Smooth muscle cell (in vitro differentiated cells): ENCODE measurements around the gene RUBCN. TPM values are rescaled to one million over a fixed set of nuclear protein-coding genes. Genes with fewer than 3 reads are reported as not detected.
"Not testable (repeated sequence)": the region's sequence is repeated elsewhere in the genome, so short reads cannot be mapped to it uniquely, and the experiment has no call there.

Source experiments
- DNase-seq: peaks from one replicate; lab custom pipeline; 2025; ENCODE audit not compliant: unreplicated experiment; lab: John Stamatoyannopoulos, UW
- H2AFZ ChIP-seq: fragments of 200-600 bp; sonication (generic); 2 replicates; pipeline ENCODE4 v1.6.0; 2016; ENCODE audit warnings: antibody characterized with exemption, low read depth, mild to moderate bottlenecking
- H3F3A ChIP-seq: fragments of 200-600 bp; sonication (generic); 2 replicates; pipeline ENCODE4 v1.6.0; 2017; ENCODE audit warnings: antibody characterized with exemption, low read depth
- H3K27ac ChIP-seq: fragments of 200-600 bp; sonication (generic); 2 replicates; pipeline ENCODE4 v1.5.1; 2016; ENCODE audit warnings: low read depth, mild to moderate bottlenecking
- H3K27me3 ChIP-seq: fragments of 200-600 bp; sonication (generic); 2 replicates; pipeline ENCODE4 v1.6.1; 2016; ENCODE audit warnings: low read depth, mild to moderate bottlenecking
- H3K36me3 ChIP-seq: fragments of 200-600 bp; sonication (generic); 2 replicates; pipeline ENCODE4 v1.5.1; 2016; ENCODE audit warnings: low read depth
- H3K4me1 ChIP-seq: fragments of 200-600 bp; sonication (generic); 2 replicates; pipeline ENCODE4 v1.5.1; 2016; ENCODE audit warnings: low read depth
- H3K4me2 ChIP-seq: fragments of 200-600 bp; sonication (generic); 2 replicates; pipeline ENCODE4 v1.6.0; 2016; ENCODE audit warnings: mild to moderate bottlenecking
- H3K4me3 ChIP-seq: fragments of 200-600 bp; sonication (generic); 2 replicates; pipeline ENCODE4 v1.5.1; 2016; ENCODE audit warnings: mild to moderate bottlenecking
- H3K79me2 ChIP-seq: fragments of 200-600 bp; sonication (generic); 2 replicates; pipeline ENCODE4 v1.6.0; 2016; ENCODE audit warnings: low read depth, mild to moderate bottlenecking
- H3K9ac ChIP-seq: fragments of 200-600 bp; sonication (generic); 2 replicates; pipeline ENCODE4 v1.6.0; 2016; ENCODE audit warnings: low read depth
- H3K9me3 ChIP-seq: fragments of 200-600 bp; sonication (generic); replicated peaks from 2 replicates; pipeline ENCODE4 v1.5.1; 2016; ENCODE audit warnings: low read depth
- H4K20me1 ChIP-seq: fragments of 200-600 bp; sonication (generic); 2 replicates; pipeline ENCODE4 v1.6.0; 2016; ENCODE audit warnings: low read depth
- WGBS: methylation state at CpG from one replicate; pipeline ENCODE4 v1.1.7; 2016; ENCODE audit warnings: low lambda C conversion rate; 5-methylcytosine and 5-hydroxymethylcytosine counted together
- polyA plus RNA-seq: library from polyadenylated mRNA; unstranded; fragments of >200 nt; fragmentation: Nextera tagmentation; extraction: Ambion mirVana; gene quantifications from 2 replicates; pipeline ENCODE4 v1.2.1, GENCODE V29; 2016
- total RNA-seq: library from RNA; depleted of rRNA; stranded (reverse); fragments of >200 nt; gene quantifications from 2 replicates; pipeline ENCODE4 v1.2.3, GENCODE V29; 2014

RUBCN gene
- total and polyA plus RNA-seq, 2 experiments from 2014 or later = 7.5 to 8.3 TPM

DNA sequence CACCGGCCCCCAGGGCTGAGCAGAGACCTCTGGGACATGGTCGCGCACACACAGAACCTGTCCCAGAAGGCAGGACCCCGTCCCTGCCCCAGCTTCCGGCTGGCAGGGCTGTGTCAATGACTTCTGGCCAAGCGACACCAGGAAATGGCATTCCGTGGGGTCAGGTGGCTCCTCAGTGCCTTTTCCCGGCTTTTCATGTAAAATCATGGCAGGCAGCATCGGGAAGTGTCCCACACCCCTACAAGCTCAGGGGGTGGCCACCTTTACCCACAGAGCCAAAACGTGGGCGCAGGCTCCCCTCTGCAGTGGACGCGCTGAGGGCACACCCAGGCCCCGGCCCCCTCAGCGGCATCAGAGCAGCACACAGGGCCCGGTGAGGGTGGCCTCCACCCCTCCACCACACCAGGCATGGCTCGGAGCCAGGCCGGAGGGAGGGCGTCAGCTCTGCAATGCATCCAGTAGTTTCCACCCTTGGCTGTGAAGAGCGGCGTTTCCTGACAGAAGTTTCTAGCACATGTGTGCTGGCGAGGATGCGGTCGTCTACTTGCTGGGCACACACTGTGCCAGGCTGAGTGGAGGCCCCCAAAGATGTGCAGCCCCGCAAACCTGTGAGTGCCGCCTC is 70.4 kb downstream of the RUBCN start:
- H3K9me3 ChIP-seq, H3K4me1 ChIP-seq, H3K27ac ChIP-seq, H2AFZ ChIP-seq, H3K36me3 ChIP-seq, H3K4me2 ChIP-seq, H4K20me1 ChIP-seq, H3K27me3 ChIP-seq, H3F3A ChIP-seq, H3K9ac ChIP-seq, H3K4me3 ChIP-seq, DNase-seq, H3K79me2 ChIP-seq: not testable (repeated sequence)
- 86% methylated on average over 21 of the region's 26 CpGs for WGBS

DNA sequence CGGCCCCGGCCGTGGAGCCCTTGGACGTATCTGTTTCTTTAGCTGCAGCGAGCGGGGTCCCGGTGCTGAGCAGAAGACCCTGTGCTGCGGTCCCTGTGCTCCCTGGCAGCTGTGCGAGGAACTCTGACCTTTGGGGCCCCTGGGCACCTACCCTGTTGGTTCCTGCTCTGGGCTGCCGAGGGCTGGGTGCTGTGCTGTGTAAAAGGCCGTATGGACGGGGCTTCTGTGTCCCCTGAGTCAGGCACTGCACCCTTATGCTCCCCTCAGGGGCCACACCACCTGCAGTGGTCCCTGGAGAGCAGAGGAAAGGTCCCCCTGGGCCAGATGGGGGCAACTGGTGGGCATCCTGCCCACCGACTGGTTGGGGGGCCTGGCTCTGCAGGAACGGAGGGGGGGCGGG is 71.2 kb downstream of the RUBCN start:
- H3K36me3 ChIP-seq, H3F3A ChIP-seq, H3K4me3 ChIP-seq, H3K9me3 ChIP-seq, H3K9ac ChIP-seq, H3K4me1 ChIP-seq, H3K27ac ChIP-seq, DNase-seq, H2AFZ ChIP-seq, H3K4me2 ChIP-seq, H3K79me2 ChIP-seq, H4K20me1 ChIP-seq, H3K27me3 ChIP-seq: not testable (repeated sequence)
- no CpG with 5 or more reads among the region's 15 CpGs for WGBS

GRCh38 chr3:197665142-197665491 is 71.6 kb downstream of the RUBCN start:
- not testable (repeated sequence) for H3K9me3 ChIP-seq, H3K79me2 ChIP-seq, H3K27me3 ChIP-seq, H2AFZ ChIP-seq, DNase-seq, H3K36me3 ChIP-seq, H3K9ac ChIP-seq, H3K27ac ChIP-seq, H3F3A ChIP-seq, H3K4me1 ChIP-seq, H4K20me1 ChIP-seq
- WGBS = 2% methylated on average over 6 of the region's 32 CpGs
- H3K4me2 ChIP-seq = peak overlapping the region; percentile 80
- H3K4me3 ChIP-seq = peak overlapping the region; percentile 45

DNA sequence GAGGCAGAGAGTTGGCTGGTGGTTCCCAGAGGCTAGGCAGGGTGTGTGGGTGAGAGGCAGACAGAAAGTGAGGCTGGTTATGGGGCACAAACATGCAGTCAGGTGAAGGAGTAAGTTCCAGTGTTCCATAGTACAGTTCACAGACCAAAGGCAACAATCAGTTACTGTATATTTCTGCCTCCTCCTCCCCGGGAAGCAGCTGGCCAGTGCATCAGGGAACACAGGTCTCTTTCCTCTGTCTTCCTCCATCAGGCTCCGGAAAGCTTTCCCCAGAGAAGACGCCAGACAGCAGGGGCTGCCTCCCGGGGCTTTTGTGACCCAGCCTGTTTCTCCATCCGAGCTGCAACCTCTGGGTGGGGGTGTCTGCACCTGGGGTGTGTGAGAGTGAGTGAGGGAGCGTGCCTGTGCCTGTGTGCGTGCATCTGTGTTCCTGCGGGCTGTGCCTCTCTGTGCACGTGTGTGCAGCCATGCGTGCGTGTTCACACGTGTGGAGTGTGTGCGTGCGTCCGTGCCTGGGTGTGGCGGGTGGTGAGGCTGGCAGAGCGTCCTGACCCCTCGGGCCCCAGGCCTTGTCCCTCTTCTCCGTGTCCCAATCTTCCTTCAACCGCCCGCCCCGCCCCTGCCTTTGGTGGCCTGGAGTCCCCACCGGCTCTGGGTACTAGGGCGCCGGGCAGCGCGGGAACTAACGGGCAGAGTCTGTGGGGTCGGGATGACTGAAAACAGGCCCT is 72.1 kb downstream of the RUBCN start:
- not testable (repeated sequence) for H3K4me1 ChIP-seq, H3K9ac ChIP-seq, H2AFZ ChIP-seq, H3K27me3 ChIP-seq, H3K79me2 ChIP-seq, H3K36me3 ChIP-seq, H3K9me3 ChIP-seq, H3F3A ChIP-seq, DNase-seq, H4K20me1 ChIP-seq, H3K27ac ChIP-seq
- H3K4me3 ChIP-seq = peak overlapping the region; percentile 45
- WGBS = 34% methylated on average over 28 of the region's 29 CpGs
- H3K4me2 ChIP-seq = peak overlapping the region; percentile 80

DNA sequence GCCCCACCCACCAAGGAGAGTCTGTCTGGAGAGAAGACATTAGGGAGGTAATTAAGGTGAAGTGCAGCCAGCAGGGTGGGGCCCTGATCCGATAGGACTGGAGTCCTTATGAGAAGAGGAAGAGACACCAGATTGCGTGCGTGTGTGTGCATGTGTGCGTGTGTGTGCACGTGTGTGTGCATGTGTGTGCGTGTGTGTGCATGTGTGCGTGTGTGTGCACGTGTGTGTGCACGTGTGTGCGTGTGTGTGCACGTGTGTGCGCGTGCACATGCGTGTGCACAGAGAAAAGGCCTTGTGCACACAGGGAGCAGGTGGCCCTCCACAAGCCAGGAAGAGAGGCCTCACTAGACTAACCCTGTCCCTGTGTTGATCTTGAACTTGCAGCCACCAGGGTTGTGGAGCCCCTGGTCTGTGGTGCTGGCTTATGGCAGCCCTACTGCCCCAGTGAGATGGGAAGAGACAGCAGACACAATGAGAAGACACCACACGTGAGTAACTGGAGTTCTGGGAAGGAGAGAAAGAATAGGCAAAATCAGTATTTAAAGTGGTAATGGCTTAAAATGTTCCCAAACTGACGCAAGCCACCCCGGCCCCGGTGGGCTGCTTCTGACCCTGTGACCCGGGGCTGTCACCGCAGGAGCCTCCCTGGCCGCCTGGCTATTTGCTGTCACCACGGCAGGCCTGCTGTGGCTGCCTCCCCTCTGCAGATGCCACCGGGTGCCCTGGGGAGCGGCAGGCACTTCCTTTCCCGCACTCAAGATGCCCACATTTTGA is 73.2 kb downstream of the RUBCN start:
- H3K27ac ChIP-seq, H3K36me3 ChIP-seq, H3K4me2 ChIP-seq, H2AFZ ChIP-seq, H3K4me1 ChIP-seq, H3K79me2 ChIP-seq, H3K27me3 ChIP-seq, H3F3A ChIP-seq, DNase-seq, H3K4me3 ChIP-seq, H4K20me1 ChIP-seq, H3K9ac ChIP-seq, H3K9me3 ChIP-seq: not testable (repeated sequence)
- 91% methylated on average over 16 of the region's 25 CpGs for WGBS

- H3K27ac ChIP-seq, H4K20me1 ChIP-seq, H3K4me3 ChIP-seq, H3K27me3 ChIP-seq, H2AFZ ChIP-seq, H3K9me3 ChIP-seq, H3K36me3 ChIP-seq, H3K79me2 ChIP-seq, H3K4me2 ChIP-seq, DNase-seq, H3K9ac ChIP-seq, H3F3A ChIP-seq, H3K4me1 ChIP-seq: not testable (repeated sequence)
- WGBS = 48% methylated on average over 6 of the region's 6 CpGs
Measured at GRCh38 chr3:197662352-197662751, 74.4 kb downstream of the RUBCN start.

DNA sequence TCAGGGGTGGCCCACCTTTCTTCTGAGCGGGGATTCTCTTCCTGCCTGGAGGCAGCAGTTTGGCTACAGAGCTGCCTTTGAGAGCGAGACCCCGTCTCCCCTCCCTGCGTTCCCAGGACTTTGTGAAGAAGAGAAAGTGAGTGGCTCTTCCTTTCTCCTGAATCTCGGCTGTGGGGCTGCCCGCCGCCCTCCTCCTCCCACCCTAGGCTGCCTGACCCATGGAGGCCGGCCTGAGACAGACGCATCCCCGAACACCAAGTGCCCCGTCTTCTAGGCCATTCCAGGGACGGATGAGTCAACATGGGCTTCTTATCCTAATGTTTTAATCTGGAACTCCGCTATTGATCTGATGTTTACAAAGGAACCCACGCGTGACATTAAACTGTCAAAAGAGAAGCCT is 74.8 kb downstream of the RUBCN start:
- not testable (repeated sequence) for H4K20me1 ChIP-seq, H3K9ac ChIP-seq, H3K79me2 ChIP-seq, H3K4me3 ChIP-seq, H3F3A ChIP-seq, H3K9me3 ChIP-seq, H3K4me1 ChIP-seq, H3K27me3 ChIP-seq, H3K36me3 ChIP-seq, H3K4me2 ChIP-seq, H2AFZ ChIP-seq, DNase-seq, H3K27ac ChIP-seq
- WGBS = 57% methylated on average over 15 of the region's 15 CpGs

- DNase-seq, H3K9me3 ChIP-seq, H3K4me2 ChIP-seq, H3K27me3 ChIP-seq, H3K79me2 ChIP-seq, H3K36me3 ChIP-seq, H2AFZ ChIP-seq, H3K27ac ChIP-seq, H3K9ac ChIP-seq, H3K4me3 ChIP-seq, H3F3A ChIP-seq, H3K4me1 ChIP-seq, H4K20me1 ChIP-seq: not testable (repeated sequence)
- WGBS = 87% methylated on average over 23 of the region's 23 CpGs
Measured at GRCh38 chr3:197661234-197661834, 75.4 kb downstream of the RUBCN start.
